Mammary microvascular endothelial cell (primary cell): ENCODE measurements around the gene GALNTL6. TPM values are rescaled to one million over a fixed set of nuclear protein-coding genes. Genes with fewer than 3 reads are reported as not detected.

Experiments
- total RNA-seq: library from RNA; depleted of rRNA; stranded (reverse); fragments of >200 nt; gene quantifications from 2 replicates; pipeline ENCODE4 v1.2.3, GENCODE V29; 2015

GALNTL6 gene
- not detected in 2 replicates for total RNA-seq

GRCh38 chr4:171812665-171813525, at the start of gene GALNTL6:
Gene GALNTL6 (plus strand): TSS chr4:171813404.

